ENCODE data around the gene ART5. TPM values are rescaled to one million over a fixed set of nuclear protein-coding genes. Genes with fewer than 3 reads are reported as not detected.

ART5 gene
- total RNA-seq: not detected

- peaks cover 7% of the 10 kb centered on the region for H3K4me1 ChIP-seq (ENCODE audit: insufficient read depth, low read length)
- no peaks in the 10 kb centered on the region for H3K9me3 ChIP-seq (ENCODE audit: low read depth, low read length)
- peak within 1 kb of the TSS; percentile 12 for H3K4me3 ChIP-seq (ENCODE audit: low read length)
- H3K27me3 ChIP-seq (ENCODE audit: insufficient read depth, low read length): peaks cover 24% of the 10 kb centered on the region
Measured at GRCh38 chr11:3641701-3642070, at the start of gene ART5. ART5 (minus strand) TSS chr11:3641992; CDS start chr11:3641862, 130 bp downstream.

- H3K4me1 ChIP-seq (ENCODE audit: insufficient read depth, low read length): no peaks in the 10 kb centered on the region
- H3K27me3 ChIP-seq (ENCODE audit: insufficient read depth, low read length): no peaks in the 10 kb centered on the region
- H3K4me3 ChIP-seq (ENCODE audit: low read length): no peak overlapping the region
- H3K9me3 ChIP-seq (ENCODE audit: low read depth, low read length): no peaks in the 10 kb centered on the region
Measured at GRCh38 chr11:3686751-3687150, 45.0 kb upstream of the ART5 start.

GRCh38 chr11:3685923-3686322 lies 44.1 kb upstream of the ART5 start:
- no peaks in the 10 kb centered on the region for H3K4me1 ChIP-seq (ENCODE audit: insufficient read depth, low read length)
- H3K9me3 ChIP-seq (ENCODE audit: low read depth, low read length): no peaks in the 10 kb centered on the region
- no peaks in the 10 kb centered on the region for H3K27me3 ChIP-seq (ENCODE audit: insufficient read depth, low read length)
- no peak overlapping the region for H3K4me3 ChIP-seq (ENCODE audit: low read length)

GRCh38 chr11:3684819-3685172 lies 43.0 kb upstream of the ART5 start:
- H3K27me3 ChIP-seq (ENCODE audit: insufficient read depth, low read length): no peaks in the 10 kb centered on the region
- no peaks in the 10 kb centered on the region for H3K9me3 ChIP-seq (ENCODE audit: low read depth, low read length)
- no peak overlapping the region for H3K4me3 ChIP-seq (ENCODE audit: low read length)
- no peaks in the 10 kb centered on the region for H3K4me1 ChIP-seq (ENCODE audit: insufficient read depth, low read length)

GRCh38 chr11:3684129-3684818 lies 42.5 kb upstream of the ART5 start:
- no peaks in the 10 kb centered on the region for H3K27me3 ChIP-seq (ENCODE audit: insufficient read depth, low read length)
- no peaks in the 10 kb centered on the region for H3K9me3 ChIP-seq (ENCODE audit: low read depth, low read length)
- no peaks in the 10 kb centered on the region for H3K4me1 ChIP-seq (ENCODE audit: insufficient read depth, low read length)
- no peak overlapping the region for H3K4me3 ChIP-seq (ENCODE audit: low read length)

GRCh38 chr11:3683039-3683438 lies 41.2 kb upstream of the ART5 start:
- H3K27me3 ChIP-seq (ENCODE audit: insufficient read depth, low read length): no peaks in the 10 kb centered on the region
- no peaks in the 10 kb centered on the region for H3K4me1 ChIP-seq (ENCODE audit: insufficient read depth, low read length)
- no peaks in the 10 kb centered on the region for H3K9me3 ChIP-seq (ENCODE audit: low read depth, low read length)
- H3K4me3 ChIP-seq (ENCODE audit: low read length): no peak overlapping the region

GRCh38 chr11:3679077-3679476 lies 37.3 kb upstream of the ART5 start:
- Histone ChIP-seq H3K4me1 (ENCODE audit: insufficient read depth, low read length) (no peaks in the 10 kb centered on the region), H3K27me3 (ENCODE audit: insufficient read depth, low read length) (no peaks in the 10 kb centered on the region), H3K4me3 (ENCODE audit: low read length) (no peak overlapping the region), H3K9me3 (ENCODE audit: low read depth, low read length) (no peaks in the 10 kb centered on the region)

GRCh38 chr11:3675971-3676370 lies 34.2 kb upstream of the ART5 start:
- Histone ChIP-seq H3K4me3 (ENCODE audit: low read length) (no peak overlapping the region), H3K4me1 (ENCODE audit: insufficient read depth, low read length) (no peaks in the 10 kb centered on the region), H3K27me3 (ENCODE audit: insufficient read depth, low read length) (no peaks in the 10 kb centered on the region), H3K9me3 (ENCODE audit: low read depth, low read length) (no peaks in the 10 kb centered on the region)

- Histone ChIP-seq H3K27me3 (ENCODE audit: insufficient read depth, low read length) (no peaks in the 10 kb centered on the region), H3K4me1 (ENCODE audit: insufficient read depth, low read length) (no peaks in the 10 kb centered on the region), H3K9me3 (ENCODE audit: low read depth, low read length) (no peaks in the 10 kb centered on the region), H3K4me3 (ENCODE audit: low read length) (no peak overlapping the region)
Measured at GRCh38 chr11:3674189-3674588, 32.4 kb upstream of the ART5 start.

GRCh38 chr11:3671334-3672254 lies 29.8 kb upstream of the ART5 start, which contains the start of gene CHRNA10:
CHRNA10 (minus strand) TSS chr11:3671384; CDS start chr11:3671312, 72 bp downstream.
- no peaks in the 10 kb centered on the region for H3K9me3 ChIP-seq (ENCODE audit: low read depth, low read length)
- H3K27me3 ChIP-seq (ENCODE audit: insufficient read depth, low read length): no peaks in the 10 kb centered on the region
- no peaks in the 10 kb centered on the region for H3K4me1 ChIP-seq (ENCODE audit: insufficient read depth, low read length)
- no peak within 1 kb of the TSS for H3K4me3 ChIP-seq (ENCODE audit: low read length)

GRCh38 chr11:3669742-3670183 lies 28.0 kb upstream of the ART5 start:
- Histone ChIP-seq H3K4me1 (ENCODE audit: insufficient read depth, low read length) (no peaks in the 10 kb centered on the region), H3K27me3 (ENCODE audit: insufficient read depth, low read length) (no peaks in the 10 kb centered on the region), H3K9me3 (ENCODE audit: low read depth, low read length) (no peaks in the 10 kb centered on the region), H3K4me3 (ENCODE audit: low read length) (no peak overlapping the region)

GRCh38 chr11:3669128-3669527 lies 27.3 kb upstream of the ART5 start:
- H3K9me3 ChIP-seq (ENCODE audit: low read depth, low read length): no peaks in the 10 kb centered on the region
- H3K27me3 ChIP-seq (ENCODE audit: insufficient read depth, low read length): no peaks in the 10 kb centered on the region
- no peaks in the 10 kb centered on the region for H3K4me1 ChIP-seq (ENCODE audit: insufficient read depth, low read length)
- H3K4me3 ChIP-seq (ENCODE audit: low read length): no peak overlapping the region

GRCh38 chr11:3667149-3668035 lies 25.6 kb upstream of the ART5 start:
- H3K27me3 ChIP-seq (ENCODE audit: insufficient read depth, low read length): no peaks in the 10 kb centered on the region
- no peaks in the 10 kb centered on the region for H3K4me1 ChIP-seq (ENCODE audit: insufficient read depth, low read length)
- H3K4me3 ChIP-seq (ENCODE audit: low read length): no peak overlapping the region
- no peaks in the 10 kb centered on the region for H3K9me3 ChIP-seq (ENCODE audit: low read depth, low read length)

- H3K9me3 ChIP-seq (ENCODE audit: low read depth, low read length): no peaks in the 10 kb centered on the region
- H3K4me1 ChIP-seq (ENCODE audit: insufficient read depth, low read length): no peaks in the 10 kb centered on the region
- H3K4me3 ChIP-seq (ENCODE audit: low read length): no peak overlapping the region
- no peaks in the 10 kb centered on the region for H3K27me3 ChIP-seq (ENCODE audit: insufficient read depth, low read length)
Measured at GRCh38 chr11:3666023-3666530, 24.3 kb upstream of the ART5 start.
